NK-92 (cell line): ENCODE measurements around the gene LMO1.

Experiments used
- DNase-seq: peaks from one replicate; lab custom pipeline; 2025; ENCODE audit not compliant: unreplicated experiment; lab: John Stamatoyannopoulos, UW

The LMO1 gene

DNA sequence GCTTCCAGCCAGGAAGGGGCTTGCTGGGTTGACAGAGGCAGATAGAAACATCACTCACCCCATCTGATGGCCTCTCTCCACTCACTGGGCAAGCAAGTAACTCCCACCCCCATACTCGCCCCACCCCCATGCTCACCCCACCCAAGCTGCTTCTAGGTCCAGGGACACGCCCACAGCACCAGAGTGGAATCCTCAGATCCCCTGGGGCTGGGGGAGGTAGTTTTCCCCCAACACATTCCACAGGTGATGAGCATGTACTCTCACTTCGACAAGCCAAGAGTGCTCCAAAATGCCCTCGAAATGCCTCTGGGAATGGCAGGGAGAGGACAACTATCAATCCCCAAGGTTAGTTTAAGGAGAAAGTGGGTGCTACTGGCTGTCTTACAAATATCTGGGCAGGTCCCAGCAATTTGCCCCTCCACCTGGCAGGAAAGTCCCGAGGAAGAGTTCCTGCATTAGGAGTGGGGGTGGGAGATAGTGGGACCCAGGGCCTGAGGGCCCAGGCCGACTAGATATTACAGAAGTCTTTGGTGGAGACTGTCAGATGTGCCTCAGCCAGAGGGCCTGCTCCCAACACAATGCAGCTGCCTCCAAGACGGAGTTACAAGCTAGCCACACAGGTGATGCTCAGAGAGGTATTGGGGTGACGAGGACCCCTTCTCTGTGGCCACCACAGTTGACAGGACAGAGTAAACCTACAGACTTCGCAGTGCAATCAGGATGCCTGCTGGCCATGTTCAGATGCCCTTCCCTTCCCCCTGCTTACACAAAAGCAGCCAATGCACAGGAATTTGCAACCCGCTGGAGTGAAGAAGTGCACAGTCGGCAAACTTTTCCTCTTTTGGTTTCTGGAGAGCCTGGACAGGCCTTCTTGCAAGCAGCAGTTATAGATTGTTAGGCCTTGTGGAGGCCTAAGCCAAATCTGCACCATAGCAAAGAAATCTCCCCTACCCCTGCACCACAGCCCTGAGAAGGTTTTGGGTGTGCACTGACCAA is 2.9 kb upstream of the LMO1 start:
- DNase-seq: no peak

DNA sequence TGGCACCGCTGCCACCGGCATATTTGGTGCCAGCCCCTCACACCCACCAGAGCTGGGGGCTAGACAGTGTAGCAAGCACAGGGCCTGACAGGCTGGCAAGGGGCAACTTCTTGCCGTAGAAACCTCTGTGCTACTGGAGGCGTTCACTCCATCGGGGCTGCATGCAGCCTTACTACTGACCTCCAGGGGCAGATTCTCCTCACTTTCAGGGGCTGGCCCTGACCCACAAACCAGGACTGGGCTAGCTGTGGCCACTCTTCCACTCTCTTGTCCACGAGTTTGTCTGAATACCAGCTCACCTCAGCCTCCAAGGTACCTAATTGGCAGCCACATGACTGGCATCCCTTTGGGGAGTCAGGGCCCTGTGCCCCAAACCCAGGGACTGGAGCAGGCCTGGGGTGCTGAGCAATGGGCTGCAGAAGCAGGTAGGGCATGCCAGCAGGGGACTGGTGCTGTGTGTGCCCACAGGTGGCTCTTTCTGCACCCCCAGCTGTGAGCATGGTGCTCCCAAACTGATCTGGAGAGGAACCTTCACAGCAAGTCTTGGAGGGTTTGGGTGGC is 2.1 kb upstream of the LMO1 start:
- no peak for DNase-seq

DNA sequence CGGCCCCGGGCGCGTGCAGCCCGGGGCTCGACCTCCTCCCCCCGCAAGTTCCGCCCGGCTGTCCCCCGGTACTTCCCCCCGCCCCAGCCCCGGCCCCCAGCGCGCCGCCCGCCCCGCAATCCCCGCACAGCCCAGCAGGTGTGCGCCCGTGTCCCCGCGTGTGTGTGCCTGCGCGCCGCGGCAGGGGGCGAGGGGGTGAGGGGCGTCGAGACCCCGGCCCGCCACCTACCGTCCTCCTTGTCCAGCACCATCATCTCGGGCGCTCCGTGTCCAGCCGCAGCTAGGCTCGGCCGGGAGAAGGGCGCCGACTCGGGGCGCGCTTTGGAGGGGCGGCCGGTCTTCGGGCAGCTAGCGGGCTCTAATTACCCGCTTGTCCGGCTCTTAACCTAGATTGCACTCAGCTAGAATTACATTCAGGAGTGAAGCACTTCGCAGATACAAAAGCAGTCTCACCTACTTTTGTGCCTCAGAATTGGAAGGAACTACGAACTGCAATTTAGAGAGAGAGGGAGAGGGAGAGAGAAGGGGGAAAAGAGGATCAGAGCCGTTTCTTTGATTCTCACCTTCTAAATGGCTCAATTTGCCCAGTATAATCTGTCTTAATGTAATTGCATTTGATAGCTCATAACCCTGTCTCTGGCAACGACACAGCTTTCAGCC is 439 bp downstream of the LMO1 start:
- DNase-seq: no peak

- no peak for DNase-seq
Measured at GRCh38 chr11:8262552-8263108, 1.0 kb downstream of the LMO1 start.

- DNase-seq: no peak
Measured at GRCh38 chr11:8261921-8262551, 1.6 kb downstream of the LMO1 start.

DNA sequence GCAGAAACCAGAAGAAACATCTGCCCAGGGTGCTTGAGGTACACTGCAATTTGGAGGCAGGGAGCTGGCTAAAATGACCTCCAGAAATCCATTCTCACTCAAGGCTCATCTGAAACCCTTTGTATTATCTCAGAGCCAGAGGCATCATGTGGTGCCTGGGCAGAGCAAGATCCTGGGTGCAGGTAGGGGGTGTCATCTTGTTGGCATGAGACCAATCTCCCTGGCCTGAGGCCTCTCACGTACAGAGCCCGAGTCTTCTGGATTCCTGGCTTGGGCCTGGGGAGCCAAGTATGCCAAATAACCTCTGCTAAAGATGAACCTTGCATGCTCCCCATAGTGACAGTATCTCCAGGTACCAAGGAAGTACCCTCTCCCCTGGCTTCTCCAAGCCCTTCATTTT is 2.4 kb downstream of the LMO1 start:
- DNase-seq: no peak

- DNase-seq: no peak
Measured at GRCh38 chr11:8260202-8260966, 3.3 kb downstream of the LMO1 start.

GRCh38 chr11:8259306-8259959 is 4.2 kb downstream of the LMO1 start:
- DNase-seq: no peak

DNA sequence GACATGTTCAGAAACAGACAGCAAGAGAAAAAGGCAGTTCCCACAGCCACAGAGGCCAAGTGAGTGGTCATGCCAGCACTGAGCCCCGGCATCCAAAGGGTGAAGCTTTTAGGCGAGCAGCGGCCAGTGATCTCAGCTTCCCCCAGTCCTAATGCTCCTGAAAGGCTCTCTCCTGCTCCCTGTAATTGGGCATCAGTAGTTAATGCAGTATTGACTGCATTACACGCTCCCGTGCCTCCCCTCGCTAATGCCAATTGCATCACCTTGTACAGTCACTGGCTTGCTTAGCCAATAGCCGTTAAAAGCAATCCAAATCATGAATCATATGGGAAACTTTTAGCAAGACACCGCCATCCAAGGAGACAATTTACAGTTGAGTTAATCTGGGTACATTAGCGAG is 4.9 kb downstream of the LMO1 start:
- no peak for DNase-seq

- DNase-seq: no peak
Measured at GRCh38 chr11:8258289-8258688, 5.4 kb downstream of the LMO1 start.

DNA sequence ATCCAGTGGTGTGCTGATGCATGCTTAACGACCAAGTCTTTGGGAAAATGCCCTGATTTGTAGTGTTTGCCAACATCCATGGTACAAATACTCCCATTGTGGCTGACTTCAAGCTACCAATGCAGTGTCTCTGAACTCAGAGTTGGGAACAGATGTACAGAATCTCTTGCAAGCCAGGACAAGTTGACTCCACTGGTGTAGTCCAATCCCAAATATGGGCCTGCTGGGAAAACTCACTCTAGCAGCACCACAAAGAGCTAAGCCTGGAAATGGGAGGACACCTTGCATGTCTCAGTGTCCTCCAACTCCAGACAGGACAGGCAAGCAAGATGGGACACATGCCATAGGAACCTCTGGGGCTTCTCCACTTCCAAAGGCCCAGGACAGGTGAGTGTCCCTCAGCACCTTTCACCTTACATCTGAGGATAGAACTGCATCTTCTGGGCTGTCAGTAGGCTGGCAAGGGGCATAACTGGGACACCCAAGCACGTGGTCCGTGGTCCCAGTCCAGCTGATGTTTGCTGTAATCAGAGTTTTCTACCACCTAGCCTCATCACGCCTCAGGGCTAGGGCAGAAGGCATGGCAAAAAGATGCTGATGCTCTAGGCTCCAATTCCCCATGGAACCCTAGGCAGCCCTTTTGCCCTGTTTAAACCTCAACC is 6.5 kb downstream of the LMO1 start:
- no peak for DNase-seq

DNA sequence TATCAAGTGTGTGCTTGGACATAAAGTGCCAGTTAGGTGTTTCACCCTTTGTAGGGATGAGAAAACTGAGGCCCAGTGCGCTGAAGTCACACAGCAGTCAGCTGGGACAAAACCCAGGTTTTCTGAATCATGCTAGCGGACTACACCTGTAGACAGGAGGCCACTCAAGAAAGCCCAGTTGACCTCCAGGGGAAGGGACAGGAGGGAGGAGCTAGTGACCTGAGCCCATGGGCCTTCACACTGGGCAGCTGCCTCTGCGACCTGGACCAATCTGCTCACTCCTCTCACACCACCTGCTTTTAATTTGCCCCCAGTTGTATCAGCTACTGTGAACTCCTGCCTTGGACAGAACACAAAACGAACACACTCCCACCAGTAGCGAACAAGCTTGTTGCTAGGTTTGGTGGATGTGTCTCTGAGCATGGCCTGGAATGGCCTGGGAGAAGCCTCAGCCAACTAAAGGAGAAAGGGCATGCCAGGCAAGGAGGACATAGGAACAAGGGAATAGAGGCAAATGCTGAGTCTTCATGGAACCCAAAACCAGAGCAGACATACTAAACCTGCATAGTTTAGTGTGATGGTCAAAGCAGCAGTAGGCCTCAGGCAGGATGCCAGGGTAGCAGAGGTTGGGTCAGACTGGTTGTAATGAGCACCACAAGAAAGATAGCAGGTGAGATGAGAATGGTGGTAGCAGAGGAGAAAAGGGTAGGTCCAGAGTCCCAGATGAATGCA is 7.2 kb downstream of the LMO1 start:
- no peak for DNase-seq

GRCh38 chr11:8253566-8253965 is 10.1 kb downstream of the LMO1 start:
- DNase-seq: no peak

DNA sequence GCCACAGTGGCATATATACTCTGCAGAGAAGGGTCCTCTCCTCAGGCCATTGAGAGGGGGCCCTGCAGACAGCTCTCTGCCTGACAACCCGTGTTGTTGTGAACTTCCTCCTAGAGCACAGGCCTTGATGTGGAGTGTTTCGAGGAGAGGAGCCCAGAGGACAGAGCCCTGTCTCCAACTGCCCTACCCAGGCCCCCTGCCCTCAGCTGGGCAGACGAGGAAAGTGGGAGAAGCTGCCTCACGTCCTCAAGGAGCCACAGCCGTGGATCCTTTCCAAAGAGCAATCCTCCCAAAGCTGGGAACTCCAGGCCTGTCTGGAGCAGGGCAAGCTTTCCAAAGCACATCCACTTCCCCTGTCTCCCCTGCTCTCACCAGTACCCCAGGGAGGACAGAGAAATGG is 10.7 kb downstream of the LMO1 start:
- DNase-seq: no peak

GRCh38 chr11:8252388-8252787 is 11.3 kb downstream of the LMO1 start:
- no peak for DNase-seq

DNA sequence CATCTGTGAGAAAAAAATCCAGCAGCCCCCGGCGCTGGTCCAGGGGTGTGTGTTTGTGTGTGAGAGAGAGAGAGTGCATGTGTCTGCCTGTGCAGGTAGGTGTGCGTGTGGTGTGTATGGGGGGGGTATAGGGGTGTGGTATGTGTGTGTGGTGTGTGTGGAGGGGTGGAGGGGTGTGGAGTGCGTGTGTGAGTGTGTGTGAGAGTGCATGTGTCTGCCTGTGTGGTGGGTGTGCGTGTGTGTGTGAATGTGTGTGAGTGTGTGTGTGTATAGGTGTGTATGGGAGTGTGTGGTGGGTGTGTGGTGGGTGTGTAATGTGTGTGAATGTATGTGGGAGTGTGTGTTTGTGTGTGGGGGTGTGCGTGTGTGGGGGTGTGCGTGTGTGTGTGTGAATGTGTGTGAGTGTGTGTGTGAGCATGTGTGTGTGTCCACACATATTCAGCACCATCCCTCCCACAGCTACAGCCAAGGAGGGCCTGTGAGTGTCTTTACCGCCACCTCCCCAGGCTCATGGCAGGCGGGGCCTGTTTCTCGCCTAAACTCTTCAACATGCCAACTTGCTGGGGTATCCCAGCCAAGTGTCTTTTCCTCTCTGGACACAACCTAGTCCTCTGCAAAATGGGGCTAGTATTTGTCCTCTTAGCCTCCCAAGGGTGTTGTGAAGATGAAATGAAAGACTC is 11.9 kb downstream of the LMO1 start:
- no peak for DNase-seq

DNA sequence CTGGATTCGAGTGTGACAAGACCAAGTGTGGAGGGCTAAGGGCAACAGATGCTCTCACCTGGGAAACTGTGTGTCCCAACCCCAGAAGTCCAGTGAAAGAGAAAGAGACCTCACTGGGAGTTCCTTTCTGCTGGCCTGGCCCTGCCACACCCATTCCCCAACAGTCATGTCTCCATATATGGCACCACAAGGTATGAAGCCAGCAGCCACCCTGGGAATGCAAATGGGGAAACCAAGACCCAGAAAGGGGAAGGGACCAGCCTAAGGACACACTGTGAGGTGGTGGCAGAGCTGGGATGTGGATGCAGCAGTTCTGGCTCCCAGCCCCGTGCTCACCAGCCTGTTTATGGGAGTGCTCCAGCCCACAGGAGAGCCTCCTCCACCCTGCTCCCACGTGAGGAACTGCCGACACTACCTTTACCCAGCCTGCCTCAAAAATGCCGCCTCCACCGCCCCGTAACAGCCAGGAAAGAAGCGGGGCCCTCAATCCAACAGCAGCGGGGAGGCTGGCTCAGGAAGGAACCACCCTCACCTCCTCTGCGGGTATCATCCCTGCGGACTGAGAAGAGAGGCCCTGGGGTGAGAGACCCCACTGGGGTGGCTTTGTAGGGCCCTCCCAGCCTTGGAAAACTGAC is 12.6 kb downstream of the LMO1 start:
- no peak for DNase-seq

GRCh38 chr11:8250434-8250833 is 13.2 kb downstream of the LMO1 start:
- DNase-seq: no peak
